Calu3 (cell line): ENCODE results near the gene PTPRN2. TPM values are rescaled to one million over a fixed set of nuclear protein-coding genes. Genes with fewer than 3 reads are reported as not detected.
"Not testable (repeated sequence)": the region's sequence is repeated elsewhere in the genome, so short reads cannot be mapped to it uniquely, and the experiment has no call there.

Source experiments
- BruUV-seq: library from RNA; stranded (reverse); fragments of 400-500 nt; replicated peaks from 2 replicates; lab custom pipeline; 2021; lab: Mats Ljungman, UMichigan
- CTCF ChIA-PET: fragments of 300-600 bp; sonication (Branson Sonifier 250); formaldehyde crosslinking; loops from one replicate; lab custom pipeline; 2022; ENCODE audit warnings: antibody characterized with exemption; lab: Charles Lee
- DNase-seq: peaks from one replicate; pipeline ENCODE4 v3.0.0; 2022
- H3K27ac Mint-ChIP-seq: one replicate; pipeline ENCODE4 v1.8.0; 2022; ENCODE audit warnings: mixed read lengths; ENCODE audit not compliant: unreplicated experiment
- H3K27me3 Mint-ChIP-seq: one replicate; pipeline ENCODE4 v1.8.0; 2022; ENCODE audit warnings: mixed read lengths; ENCODE audit not compliant: unreplicated experiment
- H3K36me3 Mint-ChIP-seq: one replicate; pipeline ENCODE4 v1.8.0; 2022; ENCODE audit warnings: mild to moderate bottlenecking, moderate library complexity, mixed read lengths; ENCODE audit not compliant: insufficient read depth, unreplicated experiment
- H3K4me1 Mint-ChIP-seq: one replicate; pipeline ENCODE4 v1.8.0; 2022; ENCODE audit warnings: mild to moderate bottlenecking, low read depth, mixed read lengths; ENCODE audit not compliant: unreplicated experiment
- H3K4me3 Mint-ChIP-seq: one replicate; pipeline ENCODE4 v1.8.0; 2022; ENCODE audit warnings: mild to moderate bottlenecking, low read depth, moderate library complexity, mixed read lengths; ENCODE audit not compliant: unreplicated experiment
- H3K9me3 Mint-ChIP-seq: one replicate; pipeline ENCODE4 v1.8.0; 2022; ENCODE audit warnings: low read depth, mixed read lengths; ENCODE audit not compliant: unreplicated experiment
- intact Hi-C: fragments of 100-400 bp; cut with micrococcal nuclease; formaldehyde crosslinking; loops from one replicate; pipeline ENCODE4 v1.10.0; 2022; ENCODE audit not compliant: unreplicated experiment
- total RNA-seq: library from RNA; stranded (reverse); gene quantifications from 2 replicates; pipeline ENCODE4 v1.2.3, GENCODE V29; 2022
- TF ChIP-seq, protein P1 (sequence below): fragments of 200-600 bp; IDR thresholded peaks from one replicate; pipeline ENCODE4 v1.8.0; 2022; ENCODE audit warnings: antibody characterized with exemption; ENCODE audit not compliant: unreplicated experiment

Gene PTPRN2
- total RNA-seq, 1 experiment from 2014 or later = 2.0 TPM

DNA sequence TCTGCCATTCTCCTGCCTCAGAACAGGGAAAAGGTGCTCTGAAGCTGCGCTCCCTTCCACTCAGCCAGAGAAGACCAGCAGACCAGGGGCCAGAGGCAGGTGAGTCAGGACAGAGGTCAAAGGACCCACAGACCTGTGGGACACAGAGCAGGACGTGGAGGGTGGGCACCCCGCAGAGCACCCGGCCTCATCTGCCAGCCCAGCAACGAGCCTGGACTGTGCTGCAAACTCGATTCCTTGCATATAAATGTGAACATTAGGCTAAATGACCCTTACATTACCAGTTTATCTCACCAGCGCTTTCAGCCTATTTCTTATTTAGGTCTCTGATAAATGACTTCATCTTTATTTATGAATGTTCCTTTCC is 50.1 kb downstream of the PTPRN2 start:
- Mint-ChIP-seq H3K9me3 (peaks cover 8% of the 10 kb centered on the region), H3K4me1 (no peaks in the 10 kb centered on the region), H3K4me3 (no peak overlapping the region), H3K27ac (no peak overlapping the region), H3K36me3 (peaks cover 9% of the 10 kb centered on the region), H3K27me3 (no peaks in the 10 kb centered on the region)
- DNase-seq = no peak
- TF ChIP-seq, protein P1, sequence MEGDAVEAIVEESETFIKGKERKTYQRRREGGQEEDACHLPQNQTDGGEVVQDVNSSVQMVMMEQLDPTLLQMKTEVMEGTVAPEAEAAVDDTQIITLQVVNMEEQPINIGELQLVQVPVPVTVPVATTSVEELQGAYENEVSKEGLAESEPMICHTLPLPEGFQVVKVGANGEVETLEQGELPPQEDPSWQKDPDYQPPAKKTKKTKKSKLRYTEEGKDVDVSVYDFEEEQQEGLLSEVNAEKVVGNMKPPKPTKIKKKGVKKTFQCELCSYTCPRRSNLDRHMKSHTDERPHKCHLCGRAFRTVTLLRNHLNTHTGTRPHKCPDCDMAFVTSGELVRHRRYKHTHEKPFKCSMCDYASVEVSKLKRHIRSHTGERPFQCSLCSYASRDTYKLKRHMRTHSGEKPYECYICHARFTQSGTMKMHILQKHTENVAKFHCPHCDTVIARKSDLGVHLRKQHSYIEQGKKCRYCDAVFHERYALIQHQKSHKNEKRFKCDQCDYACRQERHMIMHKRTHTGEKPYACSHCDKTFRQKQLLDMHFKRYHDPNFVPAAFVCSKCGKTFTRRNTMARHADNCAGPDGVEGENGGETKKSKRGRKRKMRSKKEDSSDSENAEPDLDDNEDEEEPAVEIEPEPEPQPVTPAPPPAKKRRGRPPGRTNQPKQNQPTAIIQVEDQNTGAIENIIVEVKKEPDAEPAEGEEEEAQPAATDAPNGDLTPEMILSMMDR = no peak
- CTCF ChIA-PET = no interaction called here
- intact Hi-C loops = no loop called here
- no TSS peak for BruUV-seq

DNA sequence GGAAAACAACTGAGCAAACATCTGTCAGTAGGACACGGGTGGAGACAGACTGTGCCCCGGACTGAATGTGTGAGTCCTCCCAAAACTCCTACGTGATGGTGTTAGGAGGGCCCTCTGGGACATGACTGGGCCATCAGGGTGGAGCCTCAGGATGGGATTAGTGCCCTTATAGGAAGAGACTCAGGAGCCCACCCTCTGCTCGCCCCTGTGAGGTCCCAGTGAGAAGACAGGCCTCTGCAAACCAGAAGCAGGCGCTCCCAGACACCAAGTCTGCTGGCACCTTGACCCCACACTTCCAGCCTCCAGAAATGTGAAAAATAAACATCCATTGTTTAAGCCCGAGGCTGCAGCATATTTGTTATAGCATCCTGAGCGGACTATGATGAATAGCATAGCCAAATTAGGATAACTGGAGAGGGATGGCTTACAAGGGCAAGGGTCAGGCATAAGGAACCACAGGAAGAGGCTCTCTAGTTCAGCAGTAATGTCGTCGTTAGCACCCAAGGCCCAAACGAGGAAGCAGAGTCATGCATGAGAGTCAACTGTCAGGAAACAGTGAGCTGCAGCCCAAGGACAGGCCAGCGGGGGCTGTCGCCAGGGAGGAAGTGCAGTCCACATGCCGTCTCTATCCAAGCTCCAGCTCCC is 50.6 kb downstream of the PTPRN2 start:
- H3K27ac Mint-ChIP-seq = no peak overlapping the region
- peaks cover 9% of the 10 kb centered on the region for H3K36me3 Mint-ChIP-seq
- H3K4me3 Mint-ChIP-seq = no peak overlapping the region
- TF ChIP-seq, protein P1 = no peak
- peaks cover 8% of the 10 kb centered on the region for H3K9me3 Mint-ChIP-seq
- BruUV-seq = no TSS peak
- no peaks in the 10 kb centered on the region for H3K27me3 Mint-ChIP-seq
- CTCF ChIA-PET = no interaction called here
- DNase-seq = no peak
- no peaks in the 10 kb centered on the region for H3K4me1 Mint-ChIP-seq
- intact Hi-C loops = no loop called here

DNA sequence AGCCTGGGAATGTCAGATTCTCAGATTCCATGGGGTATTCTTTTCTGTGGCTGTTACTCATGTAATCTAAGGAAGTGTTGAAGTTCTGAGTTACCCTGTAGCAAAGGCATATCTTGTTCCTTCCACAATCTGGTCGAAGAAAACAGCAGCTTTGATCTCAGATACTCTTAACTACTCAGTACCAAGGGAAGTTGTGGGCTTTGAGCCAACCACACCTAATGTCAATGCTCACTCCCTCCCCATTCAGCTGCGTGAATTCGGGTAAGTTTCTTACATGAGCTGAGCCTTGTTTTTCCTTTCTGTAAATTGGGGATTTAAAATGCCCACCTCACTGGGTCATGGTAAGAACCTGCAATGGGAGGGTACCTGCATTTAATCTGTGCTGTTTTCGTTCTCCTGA is 52.5 kb downstream of the PTPRN2 start:
- BruUV-seq = no TSS peak
- Mint-ChIP-seq H3K4me3 (no peak overlapping the region), H3K27me3 (no peaks in the 10 kb centered on the region), H3K4me1 (no peaks in the 10 kb centered on the region), H3K27ac (no peak overlapping the region), H3K9me3 (peaks cover 5% of the 10 kb centered on the region), H3K36me3 (peaks cover 9% of the 10 kb centered on the region)
- intact Hi-C loops = no loop called here
- DNase-seq = no peak
- CTCF ChIA-PET = no interaction called here
- TF ChIP-seq, protein P1 = no peak

DNA sequence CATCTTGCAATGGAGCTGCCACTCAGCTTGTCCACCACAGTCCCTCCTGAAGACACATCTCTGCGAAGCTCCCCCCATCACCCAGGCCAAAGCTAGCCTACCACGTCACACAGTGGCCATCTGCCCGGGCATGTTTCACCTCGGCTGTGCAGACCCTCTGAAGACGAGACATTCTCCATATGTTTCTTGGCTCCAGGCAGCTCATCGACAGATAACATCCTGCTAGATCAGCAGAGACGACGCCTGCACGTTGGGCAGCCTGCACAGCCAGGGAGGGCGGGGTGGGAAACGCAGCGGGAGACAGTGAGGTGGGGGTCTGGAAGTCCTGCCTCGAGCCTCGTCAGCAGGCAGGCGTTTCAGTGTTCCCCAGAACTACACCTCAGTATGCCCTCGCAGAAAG is 53.0 kb downstream of the PTPRN2 start:
- TF ChIP-seq, protein P1 = no peak
- no peaks in the 10 kb centered on the region for H3K4me1 Mint-ChIP-seq
- H3K4me3 Mint-ChIP-seq = no peak overlapping the region
- H3K27ac Mint-ChIP-seq = no peak overlapping the region
- H3K36me3 Mint-ChIP-seq = peaks cover 9% of the 10 kb centered on the region
- no TSS peak for BruUV-seq
- peaks cover 7% of the 10 kb centered on the region for H3K9me3 Mint-ChIP-seq
- CTCF ChIA-PET = no interaction called here
- H3K27me3 Mint-ChIP-seq = no peaks in the 10 kb centered on the region
- intact Hi-C loops = no loop called here
- DNase-seq = no peak

DNA sequence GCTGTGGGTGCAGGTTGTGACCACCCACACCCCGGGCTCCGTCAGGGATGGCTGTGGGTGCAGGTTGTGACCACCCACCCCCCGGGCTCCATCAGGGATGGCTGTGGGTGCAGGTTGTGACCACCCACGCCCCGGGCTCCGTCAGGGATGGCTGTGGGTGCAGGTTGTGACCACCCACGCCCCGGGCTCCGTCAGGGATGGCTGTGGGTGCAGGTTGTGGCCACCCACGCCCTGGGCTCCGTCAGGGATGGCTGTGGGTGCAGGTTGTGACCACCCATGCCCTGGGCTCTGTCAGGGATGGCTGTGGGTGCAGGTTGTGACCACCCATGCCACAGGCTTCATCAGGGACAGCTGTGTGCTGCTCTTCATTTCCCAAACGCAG is 53.5 kb downstream of the PTPRN2 start:
- CTCF ChIA-PET, H3K9me3 Mint-ChIP-seq, intact Hi-C loops, H3K27ac Mint-ChIP-seq, H3K27me3 Mint-ChIP-seq, H3K4me1 Mint-ChIP-seq, H3K4me3 Mint-ChIP-seq, H3K36me3 Mint-ChIP-seq, DNase-seq, BruUV-seq: not testable (repeated sequence)
